Panc1 (cell line): ENCODE measurements around the gene CRIP2.

Experiments used
- POLR2AphosphoS5 ChIP-seq: IDR thresholded peaks from 2 replicates; pipeline ENCODE4 v1.6.1; 2012; ENCODE audit warnings: mild to moderate bottlenecking, low read depth, low read length, moderate library complexity
- REST ChIP-seq, 2 experiments: IDR thresholded peaks; 2 replicates each; pipeline ENCODE4 v1.6.1; 2011 to 2012; ENCODE audit warnings: low read depth in 2 of 2, control low read depth in 1 of 2, low read length in 1 of 2, mild to moderate bottlenecking in 1 of 2, moderate library complexity in 1 of 2; ENCODE audit not compliant: insufficient read depth in 1 of 2

GRCh38 chr14:105446971-105447370, 27.6 kb upstream of the CRIP2 start:
- TF ChIP-seq POLR2AphosphoS5: no peak
- TF ChIP-seq REST (IDR thresholded peaks at IDR 0.05; ENCODE audit: insufficient read depth in 1 of 2, low read depth in 2 of 2, low read length in 1 of 2): no peak
